22Rv1 (cell line): Measurements from ENCODE around the gene COL4A2.

Experiments used
- H3K27ac ChIP-seq: fragments of 450-650 bp; 2 replicates; pipeline ENCODE4 v1.5.1; 2017
- CTCF ChIP-seq: fragments of 450-650 bp; IDR thresholded peaks from 2 replicates; pipeline ENCODE4 v1.5.1; 2017; ENCODE audit warnings: mild to moderate bottlenecking
- ZFX ChIP-seq: fragments of 450-650 bp; IDR thresholded peaks from 2 replicates; pipeline ENCODE4 v1.6.1; 2017; ENCODE audit warnings: antibody characterized with exemption, borderline replicate concordance

COL4A2 gene

GRCh38 chr13:110302997-110303396 lies 4.1 kb upstream of the COL4A2 start:
- no peak overlapping the region for H3K27ac ChIP-seq
- no peak for TF ChIP-seq ZFX
- no peak for TF ChIP-seq CTCF

GRCh38 chr13:110303644-110304043 lies 3.4 kb upstream of the COL4A2 start:
- no peak for TF ChIP-seq ZFX
- no peak overlapping the region for H3K27ac ChIP-seq

GRCh38 chr13:110304256-110304655 lies 2.8 kb upstream of the COL4A2 start:
- H3K27ac ChIP-seq = no peak overlapping the region
- TF ChIP-seq CTCF (no peak), ZFX (no peak)

GRCh38 chr13:110305001-110305400 lies 2.1 kb upstream of the COL4A2 start:
- H3K27ac ChIP-seq = no peak overlapping the region
- TF ChIP-seq CTCF = no peak
- no peak for TF ChIP-seq ZFX

GRCh38 chr13:110305544-110305943 lies 1.5 kb upstream of the COL4A2 start:
- TF ChIP-seq CTCF (no peak), ZFX (no peak)
- H3K27ac ChIP-seq = no peak overlapping the region

- H3K27ac ChIP-seq = no peak overlapping the region
Measured at GRCh38 chr13:110305949-110306339, 1.1 kb upstream of the COL4A2 start.

GRCh38 chr13:110306340-110306959 lies 634 bp upstream of the COL4A2 start:
- no peak for TF ChIP-seq CTCF
- TF ChIP-seq ZFX = no peak
- no peak overlapping the region for H3K27ac ChIP-seq

More at GRCh38 chr13:110305949-110306339, 1.1 kb upstream of the COL4A2 start:
- TF ChIP-seq CTCF (no peak), ZFX (no peak)
